GM13977 (cell line): ENCODE data around the gene RASSF4.

Experiments
- DNase-seq: peaks from one replicate; pipeline ENCODE4 v3.0.0; 2012; ENCODE audit warnings: low spot score
- in situ Hi-C: fragments of 300-500 bp; cut with MboI; formaldehyde crosslinking; loops from one replicate; pipeline ENCODE4 v1.12.0; 2022; ENCODE audit warnings: low sequenced_read_pairs, low pct_unique_long_range_greater_than_20kb, mixed read lengths, inconsistent platforms; ENCODE audit not compliant: unreplicated experiment
- TF ChIP-seq, protein P1 (sequence below): IDR thresholded peaks from 2 replicates; pipeline ENCODE4 v1.5.1; 2012; ENCODE audit warnings: mild to moderate bottlenecking, control low read depth; ENCODE audit not compliant: insufficient read depth; ENCODE audit errors: extremely low read depth, missing control alignments

RASSF4 gene

DNA sequence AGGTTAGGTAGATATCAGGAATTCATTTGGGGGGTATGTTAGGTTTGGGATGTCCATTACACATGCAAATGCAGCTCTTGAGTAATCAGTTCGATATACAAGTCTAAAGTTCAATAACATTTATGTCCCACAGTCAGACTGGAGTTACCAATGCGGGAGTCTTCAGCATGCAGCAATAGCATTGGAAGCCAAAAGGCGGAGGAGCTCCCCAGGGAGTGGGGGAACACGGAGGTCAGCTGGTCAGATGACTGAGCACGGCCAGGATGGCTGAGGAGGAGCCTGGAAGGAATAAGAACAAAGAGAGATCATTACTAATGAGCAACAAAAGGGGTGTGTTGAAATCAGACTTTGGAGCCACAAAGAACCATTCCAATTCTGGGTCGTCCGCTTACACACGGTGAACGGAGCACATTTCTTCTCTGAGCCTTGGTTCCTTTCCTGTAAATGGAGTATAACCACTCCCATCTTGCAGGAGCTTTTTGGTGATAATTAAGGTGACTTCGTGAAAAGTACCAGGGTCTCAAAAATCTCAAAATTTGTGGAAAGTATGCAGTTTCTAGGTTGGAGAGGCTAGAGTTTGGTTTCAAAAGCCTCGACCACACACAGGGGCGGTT is 40.6 kb downstream of the RASSF4 start:
- in situ Hi-C loops: no loop called here
- DNase-seq: no peak
- TF ChIP-seq, protein P1, sequence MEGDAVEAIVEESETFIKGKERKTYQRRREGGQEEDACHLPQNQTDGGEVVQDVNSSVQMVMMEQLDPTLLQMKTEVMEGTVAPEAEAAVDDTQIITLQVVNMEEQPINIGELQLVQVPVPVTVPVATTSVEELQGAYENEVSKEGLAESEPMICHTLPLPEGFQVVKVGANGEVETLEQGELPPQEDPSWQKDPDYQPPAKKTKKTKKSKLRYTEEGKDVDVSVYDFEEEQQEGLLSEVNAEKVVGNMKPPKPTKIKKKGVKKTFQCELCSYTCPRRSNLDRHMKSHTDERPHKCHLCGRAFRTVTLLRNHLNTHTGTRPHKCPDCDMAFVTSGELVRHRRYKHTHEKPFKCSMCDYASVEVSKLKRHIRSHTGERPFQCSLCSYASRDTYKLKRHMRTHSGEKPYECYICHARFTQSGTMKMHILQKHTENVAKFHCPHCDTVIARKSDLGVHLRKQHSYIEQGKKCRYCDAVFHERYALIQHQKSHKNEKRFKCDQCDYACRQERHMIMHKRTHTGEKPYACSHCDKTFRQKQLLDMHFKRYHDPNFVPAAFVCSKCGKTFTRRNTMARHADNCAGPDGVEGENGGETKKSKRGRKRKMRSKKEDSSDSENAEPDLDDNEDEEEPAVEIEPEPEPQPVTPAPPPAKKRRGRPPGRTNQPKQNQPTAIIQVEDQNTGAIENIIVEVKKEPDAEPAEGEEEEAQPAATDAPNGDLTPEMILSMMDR: no peak

DNA sequence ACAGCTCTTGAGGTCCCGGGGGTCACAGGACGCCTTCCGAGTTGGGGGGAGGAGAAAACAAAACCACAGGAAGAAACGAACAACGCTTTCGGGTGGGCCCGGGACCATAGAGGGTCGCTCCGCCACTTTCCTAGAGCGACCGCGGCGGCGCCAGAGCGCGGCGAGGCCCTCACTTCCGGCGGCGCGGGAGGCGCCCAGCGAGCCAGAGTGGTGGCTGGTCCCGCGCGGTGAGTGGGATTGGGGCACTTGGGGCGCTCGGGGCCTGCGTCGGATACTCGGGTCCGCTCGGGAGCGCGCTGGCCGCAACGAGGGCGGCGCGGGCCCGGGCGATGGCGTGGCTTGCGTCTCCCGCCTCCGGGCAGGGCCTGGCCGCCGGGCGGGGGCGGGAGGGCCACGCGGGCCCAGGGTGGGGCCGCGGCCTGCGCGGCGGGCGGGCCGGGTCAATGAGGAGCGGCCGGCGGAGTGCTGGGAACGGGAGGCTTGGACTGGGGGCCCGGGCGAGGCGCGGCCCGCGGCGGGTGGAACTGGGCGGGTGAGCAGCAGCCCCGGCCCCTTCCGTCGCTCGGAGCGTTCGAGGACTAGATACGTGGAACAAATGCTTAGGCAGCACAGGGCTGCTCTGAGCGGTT is 41.3 kb downstream of the RASSF4 start, which contains the start of gene ZNF22:
Gene ZNF22, plus strand, starts transcription at position 172 of the 629 bp plus-strand sequence. CDS start 2,446 bp downstream, outside the sequence.
- TF ChIP-seq, protein P1: peak; percentile 14
- in situ Hi-C loops: no loop called here
- peak; percentile 86 for DNase-seq

DNA sequence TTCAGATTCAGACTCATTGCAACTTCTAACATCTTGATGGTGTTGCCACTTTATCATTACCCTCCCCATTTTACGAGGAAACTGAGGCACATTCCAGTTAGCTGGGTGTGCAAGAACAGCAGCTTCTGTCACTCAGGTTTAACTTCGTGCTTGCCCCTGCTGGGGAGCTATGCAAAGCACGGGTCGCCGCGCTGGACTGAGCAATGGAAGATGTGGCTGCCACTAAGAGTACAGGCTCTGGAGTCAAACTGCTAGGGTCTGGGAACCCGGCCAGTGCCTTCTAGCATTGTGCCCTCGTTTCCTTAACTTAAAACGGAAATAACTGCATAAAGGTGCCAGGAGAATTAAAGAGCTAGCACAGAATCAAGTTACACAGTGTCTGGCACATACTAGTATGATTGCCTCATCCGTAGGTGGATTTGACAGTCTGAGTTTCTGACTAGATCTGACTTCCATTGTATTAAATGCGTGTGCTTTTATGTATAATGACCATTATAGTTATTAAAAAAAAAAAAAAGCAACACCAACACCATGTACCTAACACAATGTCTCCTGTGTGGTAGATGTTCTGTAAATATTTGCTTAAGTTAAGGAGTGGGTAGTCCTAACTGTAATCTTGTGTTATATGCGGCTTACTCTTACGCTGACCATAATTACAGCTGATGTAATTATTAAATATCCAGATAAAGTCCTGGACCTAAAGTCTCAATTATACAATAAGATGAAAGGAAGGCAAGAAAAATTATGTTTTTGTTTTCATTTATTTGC is 42.0 kb downstream of the RASSF4 start:
- in situ Hi-C loops: no loop called here
- peak; percentile 80 for DNase-seq
- TF ChIP-seq, protein P1: no peak

DNA sequence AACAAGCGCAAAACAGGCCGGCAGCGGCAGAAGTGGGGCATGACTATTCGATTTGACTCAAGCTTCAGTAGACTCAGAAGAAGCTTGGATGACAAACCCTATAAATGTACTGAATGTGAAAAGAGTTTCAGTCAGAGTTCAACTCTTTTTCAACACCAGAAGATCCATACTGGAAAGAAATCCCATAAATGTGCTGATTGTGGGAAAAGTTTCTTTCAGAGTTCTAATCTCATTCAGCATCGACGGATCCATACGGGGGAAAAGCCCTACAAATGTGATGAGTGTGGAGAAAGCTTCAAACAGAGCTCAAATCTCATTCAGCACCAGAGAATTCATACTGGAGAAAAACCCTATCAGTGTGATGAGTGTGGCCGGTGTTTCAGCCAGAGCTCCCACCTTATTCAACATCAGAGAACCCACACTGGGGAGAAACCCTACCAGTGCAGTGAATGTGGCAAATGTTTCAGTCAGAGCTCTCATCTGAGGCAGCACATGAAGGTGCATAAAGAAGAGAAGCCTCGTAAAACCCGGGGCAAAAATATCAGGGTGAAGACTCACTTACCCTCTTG is 43.9 kb downstream of the RASSF4 start:
- DNase-seq: no peak
- in situ Hi-C loops: no loop called here

DNA sequence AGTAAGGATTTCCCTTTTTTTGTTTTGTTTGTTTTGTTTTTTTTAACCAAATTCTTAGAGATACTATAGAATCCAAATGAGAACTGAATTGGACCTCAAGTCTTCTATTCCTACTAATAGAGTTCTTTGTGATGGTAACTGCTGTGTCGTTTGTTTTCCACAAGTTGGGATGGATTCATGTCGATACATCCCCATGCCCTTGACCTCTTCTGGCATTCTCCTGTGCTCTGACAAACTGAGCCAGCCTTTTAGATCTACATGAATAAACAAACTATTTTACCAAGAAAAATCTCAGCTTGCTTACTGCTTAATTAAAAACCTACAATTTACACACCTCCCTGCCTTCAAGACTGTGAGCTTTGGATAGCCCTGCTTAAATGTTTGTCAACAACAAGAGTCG is 45.1 kb downstream of the RASSF4 start:
- TF ChIP-seq, protein P1: no peak
- DNase-seq: no peak
- in situ Hi-C loops: no loop called here

More for the DNA sequence above, 43.9 kb downstream of the RASSF4 start:
- TF ChIP-seq, protein P1: no peak

DNA sequence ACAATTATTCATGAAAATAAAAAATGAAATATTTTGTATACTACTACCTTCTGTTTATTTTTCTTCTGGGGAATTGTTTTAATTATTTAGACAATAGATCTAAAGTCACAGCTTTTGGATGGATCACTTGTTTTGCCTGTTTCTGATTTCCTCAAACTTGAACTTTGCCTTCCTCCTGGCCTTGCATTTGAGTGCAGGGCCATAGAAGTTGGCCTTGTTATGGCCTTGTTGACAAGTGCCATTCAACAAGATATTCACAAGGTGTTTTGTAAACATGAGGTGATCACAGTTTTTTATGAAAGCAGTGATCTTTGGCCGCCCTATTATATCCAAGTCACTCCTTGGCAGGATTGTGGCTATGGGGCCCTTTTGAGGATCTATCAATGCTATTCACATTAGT is 45.7 kb downstream of the RASSF4 start:
- in situ Hi-C loops: no loop called here
- TF ChIP-seq, protein P1: no peak
- no peak for DNase-seq
